Activated CD4-positive, alpha-beta T cell treated with anti-CD3 and anti-CD28 coated beads, Interleukin-2, amount 50 U/mL, for 24 hours (primary cell): ENCODE results near the gene RNPS1.
A peak's percentile ranks its signal among the peaks of the same experiment; 100 is the strongest.

Experiments used
- DNase-seq, 2 donors: peaks; one replicate each; pipeline ENCODE4 v3.0.0-alpha.2; 2020; ENCODE audit warnings: low read depth in 1 of 2, low spot score in 1 of 2

RNPS1 gene

GRCh38 chr16:2214719-2214968, 53.3 kb downstream of the RNPS1 start, which contains the start of gene PGP:
PGP (minus strand) TSS chr16:2214840; CDS start chr16:2214777, 63 bp downstream.
- DNase-seq = no peak

- no peak for DNase-seq
These were observed 53.9 kb downstream of the RNPS1 start for GRCh38 chr16:2213817-2214718.

GRCh38 chr16:2212362-2213324, 55.3 kb downstream of the RNPS1 start:
- DNase-seq = no peak

- DNase-seq = no peak
These were observed 56.0 kb downstream of the RNPS1 start for GRCh38 chr16:2211923-2212347.

GRCh38 chr16:2210386-2211365, 57.2 kb downstream of the RNPS1 start, which contains the start of gene BRICD5:
BRICD5 (minus strand) TSS chr16:2210863; CDS start chr16:2210833, 30 bp downstream.
- DNase-seq = no peak

GRCh38 chr16:2210009-2210332, 58.0 kb downstream of the RNPS1 start:
- DNase-seq = no peak

GRCh38 chr16:2209258-2210008, 58.5 kb downstream of the RNPS1 start:
- DNase-seq = no peak

- no peak for DNase-seq
These were observed 59.2 kb downstream of the RNPS1 start for GRCh38 chr16:2208772-2209171.

- no peak for DNase-seq
These were observed 59.6 kb downstream of the RNPS1 start for GRCh38 chr16:2208308-2208707.

- no peak for DNase-seq
These were observed 60.1 kb downstream of the RNPS1 start for GRCh38 chr16:2207872-2208271.

GRCh38 chr16:2206780-2207433, 61.0 kb downstream of the RNPS1 start:
- DNase-seq = no peak

GRCh38 chr16:2206420-2206779, 61.5 kb downstream of the RNPS1 start:
- DNase-seq = no peak

GRCh38 chr16:2205967-2206313, 62.0 kb downstream of the RNPS1 start:
- no peak for DNase-seq

- peak; percentile 81 to 82 for DNase-seq
These were observed 62.6 kb downstream of the RNPS1 start, which contains the start of gene MLST8 for GRCh38 chr16:2205104-2205966. MLST8 (plus strand) TSS chr16:2205454; CDS start chr16:2206086, 632 bp downstream.

GRCh38 chr16:2204416-2205103, 63.4 kb downstream of the RNPS1 start:
- no peak for DNase-seq
